Neutrophil (primary cell): ENCODE data around the gene KLHL3.

Experiments
- H3K27ac ChIP-seq: fragments of 200-600 bp; sonication (generic); 2 replicates; pipeline ENCODE4 v1.5.1; 2016; ENCODE audit warnings: mild to moderate bottlenecking, moderate library complexity
- H3K27me3 ChIP-seq: fragments of 200-600 bp; sonication (generic); 2 replicates; pipeline ENCODE4 v1.6.0; 2016; ENCODE audit warnings: mild to moderate bottlenecking
- H3K36me3 ChIP-seq: fragments of 200-600 bp; sonication (generic); 2 replicates; pipeline ENCODE4 v1.5.1; 2017
- H3K4me1 ChIP-seq, 2 experiments: fragments of 200-600 bp in 1 of 2; sonication (generic) in 1 of 2; 1 replicate in 1 of 2; 2 replicates in 1 of 2; pipeline versions ENCODE4 v1.5.1 to v1.6.1; 2013 to 2016; ENCODE audit warnings: low read depth in 1 of 2, low read length in 1 of 2, mild to moderate bottlenecking in 1 of 2, moderate library complexity in 1 of 2; ENCODE audit not compliant: control insufficient read depth in 1 of 2, insufficient read depth in 1 of 2
- H3K4me3 ChIP-seq, 2 experiments: fragments of 200-600 bp in 1 of 2; sonication (generic) in 1 of 2; 1 replicate in 1 of 2; 2 replicates in 1 of 2; pipeline ENCODE4 v1.5.1; 2013 to 2016; ENCODE audit warnings: low read depth in 1 of 2, low read length in 1 of 2, mild to moderate bottlenecking in 1 of 2, moderate library complexity in 1 of 2
- H3K9me3 ChIP-seq: fragments of 200-600 bp; sonication (generic); 2 replicates; pipeline ENCODE4 v1.5.1; 2016
- TF ChIP-seq, protein P1 (sequence below): fragments of 200-600 bp; sonication (generic); IDR thresholded peaks from 2 replicates; pipeline ENCODE4 v1.5.1; 2016; ENCODE audit warnings: antibody characterized with exemption

The KLHL3 gene

DNA sequence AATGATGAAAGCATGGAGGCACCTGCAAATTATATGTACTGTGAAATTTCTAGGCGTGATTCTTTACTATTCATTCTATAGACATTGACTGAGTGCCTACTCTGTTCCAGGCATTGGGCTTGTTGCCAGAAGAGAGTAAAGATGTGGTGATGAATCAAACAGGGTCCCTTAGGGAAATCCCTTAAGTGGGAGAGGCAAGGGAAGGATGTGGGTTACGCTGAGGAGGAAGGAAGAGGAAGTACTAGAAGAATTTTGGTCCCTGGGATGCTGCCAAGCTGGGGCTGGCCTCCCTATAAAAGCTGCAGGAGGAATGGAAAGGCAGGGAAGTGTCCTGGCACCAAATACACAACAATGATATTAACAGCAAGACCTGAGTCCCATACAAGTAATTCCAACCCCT is 160.0 kb downstream of the KLHL3 start:
- Histone ChIP-seq H3K27me3 (peaks cover 22% of the 10 kb centered on the region), H3K4me3 (no peak overlapping the region), H3K9me3 (no peaks in the 10 kb centered on the region), H3K27ac (no peak overlapping the region), H3K36me3 (no peaks in the 10 kb centered on the region), H3K4me1 (no peaks in the 10 kb centered on the region)
- TF ChIP-seq, protein P1, sequence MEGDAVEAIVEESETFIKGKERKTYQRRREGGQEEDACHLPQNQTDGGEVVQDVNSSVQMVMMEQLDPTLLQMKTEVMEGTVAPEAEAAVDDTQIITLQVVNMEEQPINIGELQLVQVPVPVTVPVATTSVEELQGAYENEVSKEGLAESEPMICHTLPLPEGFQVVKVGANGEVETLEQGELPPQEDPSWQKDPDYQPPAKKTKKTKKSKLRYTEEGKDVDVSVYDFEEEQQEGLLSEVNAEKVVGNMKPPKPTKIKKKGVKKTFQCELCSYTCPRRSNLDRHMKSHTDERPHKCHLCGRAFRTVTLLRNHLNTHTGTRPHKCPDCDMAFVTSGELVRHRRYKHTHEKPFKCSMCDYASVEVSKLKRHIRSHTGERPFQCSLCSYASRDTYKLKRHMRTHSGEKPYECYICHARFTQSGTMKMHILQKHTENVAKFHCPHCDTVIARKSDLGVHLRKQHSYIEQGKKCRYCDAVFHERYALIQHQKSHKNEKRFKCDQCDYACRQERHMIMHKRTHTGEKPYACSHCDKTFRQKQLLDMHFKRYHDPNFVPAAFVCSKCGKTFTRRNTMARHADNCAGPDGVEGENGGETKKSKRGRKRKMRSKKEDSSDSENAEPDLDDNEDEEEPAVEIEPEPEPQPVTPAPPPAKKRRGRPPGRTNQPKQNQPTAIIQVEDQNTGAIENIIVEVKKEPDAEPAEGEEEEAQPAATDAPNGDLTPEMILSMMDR: no peak

- Histone ChIP-seq H3K27me3 (peaks cover 24% of the 10 kb centered on the region), H3K4me1 (no peaks in the 10 kb centered on the region), H3K27ac (no peak overlapping the region), H3K9me3 (no peaks in the 10 kb centered on the region), H3K4me3 (no peak overlapping the region), H3K36me3 (no peaks in the 10 kb centered on the region)
- TF ChIP-seq, protein P1: no peak
Observed at GRCh38 chr5:137575211-137575610, 160.7 kb downstream of the KLHL3 start.

DNA sequence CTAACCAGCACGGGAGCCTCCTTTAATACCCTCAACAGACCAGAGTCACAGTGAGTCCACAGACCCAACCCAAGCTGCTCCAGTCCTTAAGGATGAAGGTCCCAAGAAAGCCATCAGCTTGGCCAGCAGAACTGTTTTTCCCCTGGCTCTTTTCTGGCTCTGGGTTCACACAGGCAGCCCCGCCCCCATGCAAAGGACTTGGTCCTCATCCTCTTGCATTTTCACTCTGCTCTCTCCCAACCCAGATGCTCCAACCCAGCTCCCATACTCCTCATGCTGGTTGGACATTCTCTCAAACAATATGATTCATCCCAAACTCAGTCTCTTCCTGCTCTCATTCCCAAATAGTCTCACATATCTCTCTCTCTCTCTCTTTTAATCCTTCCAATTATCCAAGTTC is 162.5 kb downstream of the KLHL3 start:
- Histone ChIP-seq H3K4me1 (no peaks in the 10 kb centered on the region), H3K36me3 (no peaks in the 10 kb centered on the region), H3K9me3 (no peaks in the 10 kb centered on the region), H3K4me3 (no peak overlapping the region), H3K27ac (no peak overlapping the region), H3K27me3 (peaks cover 24% of the 10 kb centered on the region)
- TF ChIP-seq, protein P1: no peak

DNA sequence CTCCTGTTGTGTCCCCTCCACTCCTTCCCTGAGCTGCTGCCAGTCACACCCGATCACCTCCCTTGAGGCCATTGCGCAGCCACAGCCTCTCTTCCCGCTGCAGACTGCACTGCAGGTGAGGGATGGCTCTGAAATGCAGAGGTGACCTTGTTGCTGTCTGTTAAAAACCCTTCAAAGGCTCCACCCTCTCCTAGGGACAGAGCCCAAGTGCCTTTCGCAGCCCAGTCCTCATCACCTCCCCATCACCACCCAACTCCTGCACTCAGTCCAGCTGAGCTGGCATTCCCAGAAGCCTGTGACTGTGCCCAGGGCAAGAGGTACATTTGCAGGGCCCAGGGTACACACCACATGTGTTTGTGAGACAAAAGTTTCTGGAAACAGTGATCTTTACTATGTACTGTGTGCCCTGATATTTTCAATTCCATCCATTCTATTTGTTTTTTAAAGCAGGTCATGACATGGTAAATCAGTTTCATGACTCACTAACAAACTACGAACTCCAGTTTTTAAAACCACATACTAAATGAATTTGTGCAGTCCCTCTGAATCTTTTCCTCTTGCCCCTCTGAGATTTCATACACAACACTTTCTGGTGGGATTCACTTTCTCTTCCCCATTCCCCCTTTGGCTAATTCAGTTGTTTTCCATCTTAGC is 163.7 kb downstream of the KLHL3 start:
- TF ChIP-seq, protein P1: no peak
- H3K36me3 ChIP-seq: no peaks in the 10 kb centered on the region
- peaks cover 31% of the 10 kb centered on the region for H3K27me3 ChIP-seq
- H3K9me3 ChIP-seq: no peaks in the 10 kb centered on the region
- no peak overlapping the region for H3K27ac ChIP-seq
- no peak overlapping the region for H3K4me3 ChIP-seq
- H3K4me1 ChIP-seq: no peaks in the 10 kb centered on the region

DNA sequence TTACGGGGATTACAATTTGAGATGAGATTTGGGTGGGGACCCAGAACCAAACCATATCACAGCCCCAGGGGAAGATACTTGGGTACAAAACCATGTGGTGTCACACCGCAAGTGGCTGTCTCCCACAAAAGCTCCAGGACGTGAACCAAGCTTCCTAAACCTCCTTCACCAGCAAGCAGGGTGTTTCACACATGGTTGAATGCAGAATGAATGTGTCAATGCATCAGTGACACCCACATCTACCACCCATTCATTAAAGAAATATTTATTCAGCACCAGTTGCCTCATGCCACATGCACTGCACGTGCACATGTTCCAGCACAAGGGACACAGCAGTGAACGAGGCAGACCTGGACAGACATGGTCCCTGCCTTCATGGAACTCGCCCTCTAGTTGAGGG is 165.8 kb downstream of the KLHL3 start:
- Histone ChIP-seq H3K27ac (no peak overlapping the region), H3K4me1 (peaks cover 0 to under 1% of the 10 kb centered on the region in 2 experiments), H3K4me3 (no peak overlapping the region), H3K27me3 (peaks cover 52% of the 10 kb centered on the region), H3K9me3 (no peaks in the 10 kb centered on the region), H3K36me3 (no peaks in the 10 kb centered on the region)
- TF ChIP-seq, protein P1: no peak
